Calu3 (cell line): ENCODE results near the gene TRMO. TPM values are rescaled to one million over a fixed set of nuclear protein-coding genes. Genes with fewer than 3 reads are reported as not detected.
"Not testable (repeated sequence)": the region's sequence is repeated elsewhere in the genome, so short reads cannot be mapped to it uniquely, and the experiment has no call there.

ENCODE experiments used
- BruUV-seq: library from RNA; stranded (reverse); fragments of 400-500 nt; replicated peaks from 2 replicates; lab custom pipeline; 2021; lab: Mats Ljungman, UMichigan
- CTCF ChIA-PET: fragments of 300-600 bp; sonication (Branson Sonifier 250); formaldehyde crosslinking; loops from one replicate; lab custom pipeline; 2022; ENCODE audit warnings: antibody characterized with exemption; lab: Charles Lee
- DNase-seq: peaks from one replicate; pipeline ENCODE4 v3.0.0; 2022
- H3K27ac Mint-ChIP-seq: one replicate; pipeline ENCODE4 v1.8.0; 2022; ENCODE audit warnings: mixed read lengths; ENCODE audit not compliant: unreplicated experiment
- H3K27me3 Mint-ChIP-seq: one replicate; pipeline ENCODE4 v1.8.0; 2022; ENCODE audit warnings: mixed read lengths; ENCODE audit not compliant: unreplicated experiment
- H3K36me3 Mint-ChIP-seq: one replicate; pipeline ENCODE4 v1.8.0; 2022; ENCODE audit warnings: mild to moderate bottlenecking, moderate library complexity, mixed read lengths; ENCODE audit not compliant: insufficient read depth, unreplicated experiment
- H3K4me1 Mint-ChIP-seq: one replicate; pipeline ENCODE4 v1.8.0; 2022; ENCODE audit warnings: mild to moderate bottlenecking, low read depth, mixed read lengths; ENCODE audit not compliant: unreplicated experiment
- H3K4me3 Mint-ChIP-seq: one replicate; pipeline ENCODE4 v1.8.0; 2022; ENCODE audit warnings: mild to moderate bottlenecking, low read depth, moderate library complexity, mixed read lengths; ENCODE audit not compliant: unreplicated experiment
- H3K9me3 Mint-ChIP-seq: one replicate; pipeline ENCODE4 v1.8.0; 2022; ENCODE audit warnings: low read depth, mixed read lengths; ENCODE audit not compliant: unreplicated experiment
- intact Hi-C: fragments of 100-400 bp; cut with micrococcal nuclease; formaldehyde crosslinking; loops from one replicate; pipeline ENCODE4 v1.10.0; 2022; ENCODE audit not compliant: unreplicated experiment
- total RNA-seq: library from RNA; stranded (reverse); gene quantifications from 2 replicates; pipeline ENCODE4 v1.2.3, GENCODE V29; 2022
- TF ChIP-seq, protein P1 (sequence below): fragments of 200-600 bp; IDR thresholded peaks from one replicate; pipeline ENCODE4 v1.8.0; 2022; ENCODE audit warnings: antibody characterized with exemption; ENCODE audit not compliant: unreplicated experiment

The TRMO gene
- total RNA-seq, 1 experiment from 2014 or later, result 4.8 TPM

DNA sequence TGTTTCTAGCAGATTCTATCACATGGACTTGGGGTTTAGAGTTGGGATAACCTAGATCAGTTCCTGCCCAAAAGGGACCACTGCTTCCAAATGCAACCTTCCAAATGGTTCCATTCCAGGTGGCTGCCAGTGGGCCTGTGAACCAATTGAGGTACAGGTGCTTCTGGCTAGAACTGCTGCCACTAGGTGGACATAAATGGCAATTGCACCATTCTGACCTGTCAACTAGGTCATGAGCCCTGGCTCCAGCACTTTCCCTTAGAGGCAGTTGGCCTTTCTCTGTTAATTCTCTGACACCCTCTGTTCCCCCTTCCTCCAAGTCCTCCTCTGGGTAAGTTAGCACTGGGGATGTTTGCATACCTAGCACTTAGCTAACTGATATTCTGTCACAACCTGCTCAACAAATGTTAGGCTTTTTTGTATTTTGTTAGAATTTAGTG, 32.3 kb upstream of the TRMO start:
- Mint-ChIP-seq H3K27ac (no peak overlapping the region), H3K9me3 (no peaks in the 10 kb centered on the region), H3K4me1 (no peaks in the 10 kb centered on the region), H3K4me3 (no peak overlapping the region), H3K27me3 (peaks cover 11% of the 10 kb centered on the region), H3K36me3 (no peaks in the 10 kb centered on the region)
- intact Hi-C loops, result no loop called here
- TF ChIP-seq, protein P1, sequence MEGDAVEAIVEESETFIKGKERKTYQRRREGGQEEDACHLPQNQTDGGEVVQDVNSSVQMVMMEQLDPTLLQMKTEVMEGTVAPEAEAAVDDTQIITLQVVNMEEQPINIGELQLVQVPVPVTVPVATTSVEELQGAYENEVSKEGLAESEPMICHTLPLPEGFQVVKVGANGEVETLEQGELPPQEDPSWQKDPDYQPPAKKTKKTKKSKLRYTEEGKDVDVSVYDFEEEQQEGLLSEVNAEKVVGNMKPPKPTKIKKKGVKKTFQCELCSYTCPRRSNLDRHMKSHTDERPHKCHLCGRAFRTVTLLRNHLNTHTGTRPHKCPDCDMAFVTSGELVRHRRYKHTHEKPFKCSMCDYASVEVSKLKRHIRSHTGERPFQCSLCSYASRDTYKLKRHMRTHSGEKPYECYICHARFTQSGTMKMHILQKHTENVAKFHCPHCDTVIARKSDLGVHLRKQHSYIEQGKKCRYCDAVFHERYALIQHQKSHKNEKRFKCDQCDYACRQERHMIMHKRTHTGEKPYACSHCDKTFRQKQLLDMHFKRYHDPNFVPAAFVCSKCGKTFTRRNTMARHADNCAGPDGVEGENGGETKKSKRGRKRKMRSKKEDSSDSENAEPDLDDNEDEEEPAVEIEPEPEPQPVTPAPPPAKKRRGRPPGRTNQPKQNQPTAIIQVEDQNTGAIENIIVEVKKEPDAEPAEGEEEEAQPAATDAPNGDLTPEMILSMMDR, result peak; percentile 52
- no TSS peak for BruUV-seq
- peak; percentile 33 for DNase-seq
- CTCF ChIA-PET, result no interaction called here

DNA sequence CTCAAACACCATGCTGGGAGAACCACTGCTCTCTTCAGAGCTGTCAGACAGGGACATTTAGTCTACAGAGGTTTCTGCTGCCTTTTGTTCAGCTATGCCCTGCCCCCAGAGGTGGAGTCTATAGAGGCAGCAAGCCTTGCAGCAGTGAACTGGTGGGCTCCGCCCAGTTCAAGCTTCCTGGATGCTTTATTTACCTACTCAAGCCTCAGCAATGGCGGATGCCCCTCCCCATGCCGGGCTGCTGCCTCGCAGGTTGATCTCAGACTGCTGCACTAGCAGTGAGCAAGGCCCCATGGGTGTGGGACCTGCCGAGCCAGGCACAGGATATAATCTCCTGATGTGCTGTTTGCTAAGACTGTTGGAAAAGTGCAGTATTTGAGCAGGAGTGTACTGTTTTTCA, 28.6 kb upstream of the TRMO start:
- BruUV-seq, H3K36me3 Mint-ChIP-seq, H3K9me3 Mint-ChIP-seq, DNase-seq, H3K27ac Mint-ChIP-seq, intact Hi-C loops, H3K4me1 Mint-ChIP-seq, H3K4me3 Mint-ChIP-seq: not testable (repeated sequence)
- CTCF ChIA-PET, result interaction anchor here (1.3 kb wide), 1 partner anchor 12 kb away, joined by 4 read pairs; no protein-coding TSS in a partner anchor
- peaks cover 42% of the 10 kb centered on the region for H3K27me3 Mint-ChIP-seq

DNA sequence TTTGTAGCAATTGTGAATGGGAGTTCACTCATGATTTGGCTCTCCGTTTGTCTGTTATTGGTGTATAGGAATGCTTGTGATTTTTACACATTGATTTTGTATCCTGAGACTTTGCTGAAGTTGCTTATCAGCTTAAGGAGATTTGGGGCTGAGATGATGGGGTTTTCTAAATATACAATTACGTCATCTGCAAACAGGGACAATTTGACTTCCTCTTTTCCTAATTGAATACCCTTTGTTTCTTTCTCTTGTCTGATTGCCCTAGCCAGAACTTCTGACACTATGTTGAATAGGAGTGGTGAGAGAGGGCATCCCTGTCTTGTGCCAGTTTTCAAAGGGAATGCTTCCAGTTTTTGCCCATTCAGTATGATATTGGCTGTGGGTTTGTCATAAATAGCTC, 24.8 kb upstream of the TRMO start:
- H3K4me3 Mint-ChIP-seq, DNase-seq, H3K4me1 Mint-ChIP-seq, CTCF ChIA-PET, BruUV-seq, H3K36me3 Mint-ChIP-seq, H3K27ac Mint-ChIP-seq, intact Hi-C loops, H3K9me3 Mint-ChIP-seq: not testable (repeated sequence)
- H3K27me3 Mint-ChIP-seq, result peaks cover 42% of the 10 kb centered on the region

DNA sequence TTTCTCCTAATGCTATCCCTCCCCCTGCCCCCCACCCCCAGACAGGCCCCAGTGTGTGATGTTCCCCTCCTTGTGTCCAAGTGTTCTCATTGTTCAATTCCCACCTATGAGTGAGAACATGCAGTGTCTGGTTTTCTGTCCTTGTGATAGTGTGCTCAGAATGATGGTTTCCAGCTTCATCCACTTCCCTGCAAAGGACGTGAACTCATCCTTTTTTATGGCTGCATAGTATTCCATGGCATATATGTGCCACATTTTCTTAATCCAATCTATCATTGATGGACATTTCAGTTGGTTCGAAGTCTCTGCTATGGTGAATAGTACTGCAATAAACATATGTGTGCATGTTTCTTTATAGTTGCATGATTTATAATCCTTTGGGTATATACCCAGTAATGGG, 23.2 kb upstream of the TRMO start:
- H3K36me3 Mint-ChIP-seq, BruUV-seq, H3K27ac Mint-ChIP-seq, H3K4me3 Mint-ChIP-seq, CTCF ChIA-PET, H3K4me1 Mint-ChIP-seq, DNase-seq, intact Hi-C loops, H3K9me3 Mint-ChIP-seq: not testable (repeated sequence)
- H3K27me3 Mint-ChIP-seq, result peaks cover 56% of the 10 kb centered on the region

DNA sequence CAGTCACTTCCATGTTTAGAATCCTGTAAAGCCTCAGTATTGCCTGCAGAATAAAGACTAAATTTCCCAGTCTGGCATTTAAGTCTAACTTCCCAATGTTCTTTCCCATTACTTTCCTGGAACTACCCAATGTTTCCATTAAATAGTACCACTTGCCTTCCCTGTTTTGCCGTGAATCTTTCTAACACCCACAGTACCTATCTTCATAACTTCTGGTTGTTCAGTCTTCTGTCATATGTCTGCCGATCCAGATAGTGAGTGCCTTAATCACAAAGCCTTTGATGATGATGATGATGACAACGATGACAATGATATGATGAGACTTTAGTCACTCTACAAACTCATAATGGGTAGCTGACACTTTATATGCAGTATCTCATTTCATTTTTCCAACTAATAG, 22.3 kb upstream of the TRMO start:
- peaks cover 51% of the 10 kb centered on the region for H3K27me3 Mint-ChIP-seq
- TF ChIP-seq, protein P1, result no peak
- CTCF ChIA-PET, result no interaction called here

DNA sequence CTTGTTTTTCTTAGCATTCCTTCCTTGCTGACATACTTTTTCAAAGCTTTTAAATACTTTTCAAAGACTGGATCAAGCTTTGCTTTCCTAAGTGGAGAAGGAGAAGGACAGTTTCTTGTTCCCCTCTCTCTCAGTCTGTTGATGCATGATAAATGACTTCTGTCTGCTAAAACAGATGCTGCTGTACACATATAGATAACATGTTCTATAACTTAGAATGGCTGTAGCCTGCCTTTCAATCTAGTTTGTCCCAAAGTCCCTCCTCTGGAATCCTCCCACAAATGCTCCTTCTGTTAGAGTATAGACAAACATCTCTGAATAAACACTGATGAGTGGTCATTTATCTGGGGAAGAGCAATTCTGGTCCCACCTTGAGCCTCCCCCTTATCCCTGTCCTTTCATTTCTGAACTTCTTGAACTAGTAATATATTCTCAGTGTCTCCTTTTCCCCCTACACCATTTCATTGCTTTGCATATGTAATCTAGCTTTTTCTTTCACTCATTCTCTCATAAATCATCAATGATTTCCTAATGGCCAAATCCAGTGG, 21.1 kb upstream of the TRMO start:
- TF ChIP-seq, protein P1, result no peak
- H3K27ac Mint-ChIP-seq, result no peak overlapping the region
- H3K4me3 Mint-ChIP-seq, result no peak overlapping the region
- intact Hi-C loops, result no loop called here
- no peaks in the 10 kb centered on the region for H3K9me3 Mint-ChIP-seq
- H3K27me3 Mint-ChIP-seq, result peaks cover 40% of the 10 kb centered on the region
- BruUV-seq, result no TSS peak
- no peaks in the 10 kb centered on the region for H3K36me3 Mint-ChIP-seq
- CTCF ChIA-PET, result no interaction called here
- no peak for DNase-seq
- H3K4me1 Mint-ChIP-seq, result no peaks in the 10 kb centered on the region

More for the DNA sequence above, 22.3 kb upstream of the TRMO start:
- H3K4me3 Mint-ChIP-seq, result no peak overlapping the region
- H3K9me3 Mint-ChIP-seq, result no peaks in the 10 kb centered on the region
- no TSS peak for BruUV-seq
- H3K36me3 Mint-ChIP-seq, result no peaks in the 10 kb centered on the region
- no peak overlapping the region for H3K27ac Mint-ChIP-seq
- intact Hi-C loops, result no loop called here
- H3K4me1 Mint-ChIP-seq, result no peaks in the 10 kb centered on the region
- no peak for DNase-seq
